Endometrial microvascular endothelial cells (primary cell): ENCODE data around the gene NEGR1. TPM values are rescaled to one million over a fixed set of nuclear protein-coding genes. Genes with fewer than 3 reads are reported as not detected.

ENCODE experiments used
- in situ Hi-C: cut with HindIII; loops from 2 replicates; pipeline ENCODE4 v1.10.0; 2017; ENCODE audit warnings: low sequenced_read_pairs, low pct_unique_long_range_greater_than_20kb; ENCODE audit errors: inconsistent ontology term
- total RNA-seq: library from RNA; depleted of rRNA; stranded (reverse); fragments of >200 nt; gene quantifications from one replicate; pipeline ENCODE4 v1.2.3, GENCODE V29; 2015; ENCODE audit errors: inconsistent ontology term

The NEGR1 gene
- total RNA-seq, 1 donor from 2014 or later, result 7.2 TPM

- in situ Hi-C loops, result no loop called here
Measured at GRCh38 chr1:71640116-71640515, 642.2 kb downstream of the NEGR1 start.

- in situ Hi-C loops, result no loop called here
Measured at GRCh38 chr1:71638081-71638766, 644.1 kb downstream of the NEGR1 start.

GRCh38 chr1:71635568-71635967 lies 646.8 kb downstream of the NEGR1 start:
- in situ Hi-C loops, result no loop called here

GRCh38 chr1:71634159-71634558 lies 648.2 kb downstream of the NEGR1 start:
- in situ Hi-C loops, result no loop called here

GRCh38 chr1:71630073-71630472 lies 652.3 kb downstream of the NEGR1 start:
- in situ Hi-C loops, result no loop called here

GRCh38 chr1:71625004-71625403 lies 657.3 kb downstream of the NEGR1 start:
- in situ Hi-C loops, result no loop called here

GRCh38 chr1:71623888-71624287 lies 658.5 kb downstream of the NEGR1 start:
- in situ Hi-C loops, result no loop called here

- in situ Hi-C loops, result no loop called here
Measured at GRCh38 chr1:71621785-71622184, 660.6 kb downstream of the NEGR1 start.

GRCh38 chr1:71618766-71619530 lies 663.4 kb downstream of the NEGR1 start:
- in situ Hi-C loops, result no loop called here

- in situ Hi-C loops, result no loop called here
Measured at GRCh38 chr1:71618191-71618590, 664.1 kb downstream of the NEGR1 start.

- in situ Hi-C loops, result no loop called here
Measured at GRCh38 chr1:71610476-71610875, 671.9 kb downstream of the NEGR1 start.

- in situ Hi-C loops, result no loop called here
Measured at GRCh38 chr1:71603044-71603776, 679.1 kb downstream of the NEGR1 start.

- in situ Hi-C loops, result no loop called here
Measured at GRCh38 chr1:71600023-71600422, 682.3 kb downstream of the NEGR1 start.

GRCh38 chr1:71599306-71599705 lies 683.0 kb downstream of the NEGR1 start:
- in situ Hi-C loops, result no loop called here

GRCh38 chr1:71593523-71593922 lies 688.8 kb downstream of the NEGR1 start:
- in situ Hi-C loops, result no loop called here

GRCh38 chr1:71592646-71593274 lies 689.6 kb downstream of the NEGR1 start:
- in situ Hi-C loops, result no loop called here

- in situ Hi-C loops, result no loop called here
Measured at GRCh38 chr1:71589005-71589404, 693.3 kb downstream of the NEGR1 start.

- in situ Hi-C loops, result no loop called here
Measured at GRCh38 chr1:71587961-71588360, 694.4 kb downstream of the NEGR1 start.

GRCh38 chr1:71586030-71586429 lies 696.3 kb downstream of the NEGR1 start:
- in situ Hi-C loops, result no loop called here
